BJ (cell line): ENCODE data around the gene FARP1. TPM values are rescaled to one million over a fixed set of nuclear protein-coding genes. Genes with fewer than 3 reads are reported as not detected.

Experiments used
- CTCF ChIA-PET: fragments of 350-600 bp; formaldehyde crosslinking; extraction: SDS; loops from one replicate; lab custom pipeline; 2021; ENCODE audit warnings: antibody characterized with exemption, inconsistent platforms; lab: Yijun Ruan, JAX
- POLR2A ChIA-PET: fragments of 300-600 bp; sonication (Branson Sonifier 250); formaldehyde crosslinking; extraction: SDS; loops from one replicate; lab custom pipeline; 2021; ENCODE audit warnings: antibody characterized with exemption; lab: Charles Lee
- DNase-seq: peaks from one replicate; pipeline ENCODE4 v3.0.0-alpha.2; 2011; ENCODE audit warnings: low read depth
- H3K27me3 ChIP-seq: 2 replicates; pipeline ENCODE4 v1.6.0; 2011; ENCODE audit warnings: low read length; ENCODE audit not compliant: control insufficient read depth, insufficient read depth
- H3K36me3 ChIP-seq: 2 replicates; pipeline ENCODE4 v1.5.1; 2011; ENCODE audit warnings: low read length; ENCODE audit not compliant: control insufficient read depth, insufficient read depth
- H3K4me3 ChIP-seq: 2 replicates; pipeline ENCODE4 v1.5.1; 2011; ENCODE audit warnings: low read depth, mild to moderate bottlenecking, control low read depth, low read length
- polyA plus RNA-seq: library from polyadenylated mRNA; depleted of rRNA; stranded (reverse); fragments of >200 nt; gene quantifications from 2 replicates; pipeline ENCODE4 v1.2.3, GENCODE V29; 2011; rRNA removed
- small RNA-seq: library from RNA; depleted of rRNA; stranded (forward); fragments of <200 nt; gene quantifications from one replicate; pipeline ENCODE3, GENCODE V24; 2012; ENCODE audit warnings: low replicate concordance, low read depth; ENCODE audit not compliant: insufficient read length
- TF ChIP-seq, protein P1 (sequence below): IDR thresholded peaks from 2 replicates; pipeline ENCODE4 v1.5.1; 2011; ENCODE audit warnings: low read depth, mild to moderate bottlenecking, control low read depth, inconsistent platforms, low read length, moderate library complexity; ENCODE audit not compliant: insufficient read depth

Gene FARP1
- polyA plus RNA-seq, 1 experiment: 64.0 TPM

DNA sequence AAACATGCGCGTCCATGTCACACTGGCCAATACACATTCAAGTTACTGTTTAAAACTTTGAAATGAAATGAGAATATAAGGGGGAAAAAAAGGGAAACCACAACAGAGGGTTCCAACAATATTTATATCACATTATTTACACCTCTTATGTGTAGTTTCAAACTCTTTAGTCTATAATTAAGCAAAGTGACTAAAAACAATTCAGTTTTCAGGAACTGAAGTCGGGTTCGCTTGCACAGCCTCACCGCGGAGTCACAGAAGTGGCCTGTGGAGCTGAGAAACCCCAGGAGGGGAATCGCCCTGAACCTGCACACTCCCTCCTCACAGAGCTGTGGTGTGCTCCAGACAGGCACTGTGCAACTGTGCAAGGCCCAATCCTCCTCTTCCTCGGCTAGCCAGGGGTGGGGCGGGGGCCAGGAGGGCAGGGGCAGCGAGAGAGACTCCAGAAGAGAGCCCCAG, 358.1 kb downstream of the FARP1 start:
- CTCF ChIA-PET: interaction anchor here (2.0 kb wide), 1 partner anchor 152 kb away, joined by 5 read pairs; no protein-coding TSS in a partner anchor
- DNase-seq: no peak
- no peak overlapping the region for H3K4me3 ChIP-seq
- H3K27me3 ChIP-seq: no peaks in the 10 kb centered on the region
- POLR2A ChIA-PET: no interaction called here
- TF ChIP-seq, protein P1, sequence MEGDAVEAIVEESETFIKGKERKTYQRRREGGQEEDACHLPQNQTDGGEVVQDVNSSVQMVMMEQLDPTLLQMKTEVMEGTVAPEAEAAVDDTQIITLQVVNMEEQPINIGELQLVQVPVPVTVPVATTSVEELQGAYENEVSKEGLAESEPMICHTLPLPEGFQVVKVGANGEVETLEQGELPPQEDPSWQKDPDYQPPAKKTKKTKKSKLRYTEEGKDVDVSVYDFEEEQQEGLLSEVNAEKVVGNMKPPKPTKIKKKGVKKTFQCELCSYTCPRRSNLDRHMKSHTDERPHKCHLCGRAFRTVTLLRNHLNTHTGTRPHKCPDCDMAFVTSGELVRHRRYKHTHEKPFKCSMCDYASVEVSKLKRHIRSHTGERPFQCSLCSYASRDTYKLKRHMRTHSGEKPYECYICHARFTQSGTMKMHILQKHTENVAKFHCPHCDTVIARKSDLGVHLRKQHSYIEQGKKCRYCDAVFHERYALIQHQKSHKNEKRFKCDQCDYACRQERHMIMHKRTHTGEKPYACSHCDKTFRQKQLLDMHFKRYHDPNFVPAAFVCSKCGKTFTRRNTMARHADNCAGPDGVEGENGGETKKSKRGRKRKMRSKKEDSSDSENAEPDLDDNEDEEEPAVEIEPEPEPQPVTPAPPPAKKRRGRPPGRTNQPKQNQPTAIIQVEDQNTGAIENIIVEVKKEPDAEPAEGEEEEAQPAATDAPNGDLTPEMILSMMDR: no peak
- 0 out of 2 replicates have a peak, but pooled peaks cover 3% of the 10 kb centered on the region for H3K36me3 ChIP-seq

DNA sequence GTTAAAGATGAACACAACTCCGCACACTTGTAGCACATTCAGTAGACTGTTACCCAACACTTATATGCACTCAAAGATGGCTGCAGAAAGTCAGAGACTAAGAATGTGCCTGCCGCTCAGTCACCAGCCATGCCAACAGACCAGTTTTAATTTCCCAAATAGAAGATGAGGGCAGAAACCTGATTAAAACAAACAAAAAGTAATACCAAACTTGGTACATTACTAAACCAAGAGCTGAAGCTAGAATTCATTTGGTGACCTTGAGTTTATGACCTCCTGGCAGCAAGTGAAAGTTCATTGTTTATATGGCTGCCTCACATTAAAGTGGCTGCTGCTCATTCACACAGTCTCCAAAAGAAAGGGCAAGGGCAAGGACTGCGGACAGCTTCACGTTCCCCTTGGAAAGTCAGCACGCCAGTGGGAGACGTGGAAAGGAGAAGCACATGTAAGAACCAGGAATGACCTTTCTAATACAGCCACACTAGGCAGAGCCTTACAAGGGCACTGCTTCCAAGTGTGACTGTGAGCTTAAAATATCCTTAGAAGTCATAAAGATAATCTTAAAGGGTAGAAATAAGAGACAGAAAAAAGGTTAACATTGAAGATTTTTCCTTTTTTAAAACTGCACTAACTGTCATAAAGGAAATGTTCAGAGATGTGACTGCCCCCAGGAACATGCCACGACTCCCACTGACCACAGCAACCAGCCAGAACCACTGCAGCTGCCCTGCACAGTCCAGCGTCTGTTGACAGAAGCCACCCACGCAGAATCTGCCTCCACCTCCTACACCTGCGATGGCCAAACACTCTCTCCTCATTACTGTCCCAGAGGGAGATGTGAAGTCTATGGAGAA, 360.5 kb downstream of the FARP1 start:
- DNase-seq: no peak
- TF ChIP-seq, protein P1: no peak
- CTCF ChIA-PET: interaction anchor here (0.6 to 2.0 kb wide), 5 partner anchors 22 to 1128 kb away, joined by 3 to 5 read pairs (median 3); no protein-coding TSS in a partner anchor
- H3K36me3 ChIP-seq: 0 out of 2 replicates have a peak, but pooled peaks cover 3% of the 10 kb centered on the region
- no peak overlapping the region for H3K4me3 ChIP-seq
- no peaks in the 10 kb centered on the region for H3K27me3 ChIP-seq
- POLR2A ChIA-PET: interaction anchor here (0.7 kb wide), 1 partner anchor 16 kb away, joined by 3 read pairs; no protein-coding TSS in a partner anchor

DNA sequence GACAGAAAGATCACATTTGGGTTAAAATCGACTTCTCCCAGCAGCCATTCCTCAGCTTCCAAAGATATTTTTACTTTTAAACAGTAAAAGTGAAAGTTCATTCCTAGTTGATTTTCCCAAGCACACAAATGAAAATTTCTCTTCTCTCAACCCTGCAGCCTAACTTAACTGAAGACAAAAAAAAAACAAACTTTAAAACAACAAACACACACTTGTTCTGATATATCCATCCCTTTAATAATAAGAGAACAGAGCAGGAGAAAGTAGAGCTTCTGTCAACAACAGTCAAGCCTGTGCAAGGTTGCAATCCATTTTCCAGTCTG, 361.1 kb downstream of the FARP1 start:
- H3K36me3 ChIP-seq: 0 out of 2 replicates have a peak, but pooled peaks cover 1% of the 10 kb centered on the region
- H3K27me3 ChIP-seq: no peaks in the 10 kb centered on the region
- DNase-seq: no peak
- ChIA-PET POLR2A (interaction anchor here (0.7 kb wide), 1 partner anchor 16 kb away, joined by 3 read pairs; no protein-coding TSS in a partner anchor), CTCF (interaction anchor here (0.9 to 3.1 kb wide), 4 partner anchors 14 to 150 kb away, joined by 3 to 10 read pairs (median 6); no protein-coding TSS in a partner anchor)
- TF ChIP-seq, protein P1: no peak
- H3K4me3 ChIP-seq: no peak overlapping the region

DNA sequence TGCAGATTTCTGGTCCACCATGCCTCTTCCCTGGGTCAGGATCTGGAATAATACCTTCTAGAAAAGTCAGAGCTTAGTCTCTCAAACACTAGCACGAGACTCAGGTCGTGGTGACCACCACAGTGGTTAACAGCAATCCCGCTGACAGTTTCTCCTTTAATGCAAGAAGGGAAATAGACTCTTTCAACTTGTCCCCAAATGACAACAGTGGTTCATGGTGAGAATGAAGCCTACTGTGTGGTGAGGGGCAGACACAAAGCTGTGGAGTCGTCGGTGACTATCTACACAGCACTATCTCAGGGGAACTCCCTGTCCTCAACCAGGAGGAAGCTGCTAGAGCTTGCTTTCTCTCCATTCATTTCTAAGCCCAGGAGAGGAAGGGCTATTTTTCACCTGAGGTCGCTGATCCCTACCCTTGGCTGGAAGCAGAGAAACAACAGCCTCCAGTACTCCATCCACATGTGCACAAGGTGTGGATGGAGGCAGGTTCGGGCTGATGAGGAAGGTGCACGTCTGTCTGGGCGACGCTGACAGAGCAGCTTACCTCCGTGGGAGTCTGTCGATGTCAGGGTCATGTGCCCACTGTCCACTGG, 361.6 kb downstream of the FARP1 start:
- ChIA-PET POLR2A (no interaction called here), CTCF (interaction anchor here (1.1 to 3.1 kb wide), 4 partner anchors 15 to 149 kb away, joined by 4 to 10 read pairs (median 6); no protein-coding TSS in a partner anchor)
- TF ChIP-seq, protein P1: no peak
- DNase-seq: no peak
- Histone ChIP-seq H3K27me3 (no peaks in the 10 kb centered on the region), H3K36me3 (no peaks in the 10 kb centered on the region), H3K4me3 (no peak overlapping the region)

Small RNAs within 50 kb of the gene (small RNA-seq; reads per million reads assigned to genes)
- gene MIR3170: 2.3 reads per million, percentile 19 among the genes with 10 or more reads in this experiment

Other genes with a start within 250 kb of the FARP1 start
- 137 and 240 TPM in 2 replicates for gene IPO5, start 189.4 kb upstream of the FARP1 start, polyA plus RNA-seq
- not detected in 2 replicates for gene RNF113B, start 34.2 kb downstream of the FARP1 start, polyA plus RNA-seq